Measurements from ENCODE around the gene TLR7.

Gene TLR7

GRCh38 chrX:12934850-12935249 lies 68.0 kb downstream of the TLR7 start:
- no peak for DNase-seq

DNA sequence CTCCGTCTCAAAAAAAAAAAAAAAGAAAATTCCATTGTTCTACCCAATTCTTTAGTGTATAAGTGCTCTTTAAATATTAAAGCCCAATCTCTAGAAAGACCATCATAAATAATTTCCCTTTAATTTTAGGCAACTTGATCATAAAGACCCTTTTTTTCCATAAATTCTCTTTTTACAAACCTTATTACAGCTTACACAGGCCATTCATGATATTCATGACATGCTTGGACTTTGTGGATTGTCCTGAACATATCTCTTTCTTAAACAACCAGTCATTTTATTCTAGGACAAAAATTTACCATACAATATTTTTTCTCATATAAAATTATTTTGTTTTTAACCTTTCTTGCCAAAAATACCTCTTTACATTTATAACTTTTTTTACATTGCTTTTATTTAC lies 70.1 kb downstream of the TLR7 start:
- DNase-seq, result no peak

Data from stimulated activated CD4-positive, alpha-beta T cell treated with anti-CD3 and anti-CD28 coated beads, Interleukin-4, amount 100 ng/mL, for 24 hours (primary cell).